Tibial artery (tissue), 4 donors: ENCODE data around the gene TENT5A.

Experiments
- DNase-seq, 2 donors: peaks; one replicate each; pipeline ENCODE4 v3.0.0-alpha.2; 2019
- H3K27ac ChIP-seq, 2 donors: fragments of 200-600 bp; sonication (generic) in 1 of 2; 1 replicate in 1 of 2; 2 replicates in 1 of 2; pipeline ENCODE4 v1.5.1; 2018 to 2019; ENCODE audit warnings: mild to moderate bottlenecking in 1 of 2
- H3K27me3 ChIP-seq, 2 donors: fragments of 200-600 bp; sonication (generic) in 1 of 2; one replicate each; pipeline versions ENCODE4 v1.5.1 to v1.6.0; 2016 to 2019
- H3K36me3 ChIP-seq, 3 donors: fragments of 200-600 bp; sonication (generic) in 2 of 3; one replicate each; pipeline ENCODE4 v1.5.1; 2016 to 2019; ENCODE audit warnings: mild to moderate bottlenecking in 2 of 3
- H3K4me1 ChIP-seq, 4 donors: fragments of 200-600 bp; sonication (generic) in 2 of 4; 1 replicate in 3 of 4; 2 replicates in 1 of 4; pipeline ENCODE4 v1.5.1; 2016 to 2019
- H3K4me3 ChIP-seq, 2 donors: fragments of 200-600 bp; sonication (generic) in 1 of 2; 1 replicate in 1 of 2; 2 replicates in 1 of 2; pipeline ENCODE4 v1.5.1; 2018 to 2019; ENCODE audit warnings: mild to moderate bottlenecking in 2 of 2
- H3K9me3 ChIP-seq, 3 donors: fragments of 200-600 bp; sonication (generic) in 1 of 3; one replicate each; pipeline ENCODE4 v1.5.1; 2016 to 2019
- intact Hi-C: fragments of 100-400 bp; cut with DNase I; formaldehyde crosslinking; loops from one replicate; pipeline ENCODE4 v1.15.0; 2023; ENCODE audit warnings: low total_unique reads
- TF ChIP-seq, protein P1 (sequence below), 2 experiments: fragments of 200-600 bp in 1 of 2; fragments of 450-650 bp in 1 of 2; IDR thresholded peaks; one replicate each; pipeline ENCODE4 v1.5.1; 2017 to 2019; ENCODE audit warnings: antibody characterized with exemption in 2 of 2, mild to moderate bottlenecking in 1 of 2, moderate library complexity in 1 of 2

TENT5A gene

DNA sequence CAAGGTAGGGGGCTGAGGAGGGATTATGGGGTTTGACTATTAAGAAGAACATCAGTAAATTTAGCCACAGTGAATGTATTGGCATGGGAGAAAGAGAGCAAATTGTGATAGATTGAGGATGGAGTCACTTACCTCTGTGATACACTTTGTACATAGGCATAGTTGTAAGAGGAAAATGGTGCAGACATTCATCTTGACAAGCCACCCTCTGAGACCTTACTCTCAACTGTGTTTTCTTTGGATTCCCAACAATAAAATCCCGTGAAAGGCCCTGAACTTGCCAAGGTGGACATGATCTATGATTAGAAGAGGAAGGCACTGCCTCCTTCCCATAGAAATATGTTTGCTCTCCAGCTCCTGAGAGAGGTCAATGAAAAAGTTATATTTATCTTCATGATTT, 18.6 kb upstream of the TENT5A start:
- no peaks in the 10 kb centered on the region for H3K36me3 ChIP-seq
- no peak overlapping the region for H3K27ac ChIP-seq
- no peak overlapping the region for H3K4me3 ChIP-seq
- no peaks in the 10 kb centered on the region for H3K27me3 ChIP-seq
- no peaks in the 10 kb centered on the region for H3K9me3 ChIP-seq
- TF ChIP-seq, protein P1, sequence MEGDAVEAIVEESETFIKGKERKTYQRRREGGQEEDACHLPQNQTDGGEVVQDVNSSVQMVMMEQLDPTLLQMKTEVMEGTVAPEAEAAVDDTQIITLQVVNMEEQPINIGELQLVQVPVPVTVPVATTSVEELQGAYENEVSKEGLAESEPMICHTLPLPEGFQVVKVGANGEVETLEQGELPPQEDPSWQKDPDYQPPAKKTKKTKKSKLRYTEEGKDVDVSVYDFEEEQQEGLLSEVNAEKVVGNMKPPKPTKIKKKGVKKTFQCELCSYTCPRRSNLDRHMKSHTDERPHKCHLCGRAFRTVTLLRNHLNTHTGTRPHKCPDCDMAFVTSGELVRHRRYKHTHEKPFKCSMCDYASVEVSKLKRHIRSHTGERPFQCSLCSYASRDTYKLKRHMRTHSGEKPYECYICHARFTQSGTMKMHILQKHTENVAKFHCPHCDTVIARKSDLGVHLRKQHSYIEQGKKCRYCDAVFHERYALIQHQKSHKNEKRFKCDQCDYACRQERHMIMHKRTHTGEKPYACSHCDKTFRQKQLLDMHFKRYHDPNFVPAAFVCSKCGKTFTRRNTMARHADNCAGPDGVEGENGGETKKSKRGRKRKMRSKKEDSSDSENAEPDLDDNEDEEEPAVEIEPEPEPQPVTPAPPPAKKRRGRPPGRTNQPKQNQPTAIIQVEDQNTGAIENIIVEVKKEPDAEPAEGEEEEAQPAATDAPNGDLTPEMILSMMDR (IDR thresholded peaks at IDR 0.05), result no peak
- H3K4me1 ChIP-seq, result peaks cover 0 to 17% (median 14%) of the 10 kb centered on the region in 4 donors
- DNase-seq, result no peak
- intact Hi-C loops, result no loop called here

DNA sequence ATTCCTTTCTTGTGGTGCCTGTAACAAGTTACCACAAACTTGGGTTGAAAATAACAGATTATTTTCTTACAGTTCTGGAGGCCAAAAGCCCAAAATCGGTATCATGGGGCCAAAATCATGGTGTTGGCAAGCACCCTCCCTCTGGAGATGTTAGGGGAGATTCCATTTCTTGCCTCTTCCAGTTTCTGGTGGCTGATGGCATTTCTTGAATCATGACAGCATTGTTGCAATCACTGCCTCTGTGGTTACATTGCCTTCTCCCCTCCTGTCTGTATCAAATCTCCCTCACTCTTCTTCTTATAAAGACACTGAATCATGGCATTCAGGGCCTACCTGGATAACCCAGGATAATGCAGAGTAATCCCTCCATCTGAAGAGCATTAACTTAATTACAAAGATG, 17.9 kb upstream of the TENT5A start:
- TF ChIP-seq, protein P1 (IDR thresholded peaks at IDR 0.05), result no peak
- no peak overlapping the region for H3K27ac ChIP-seq
- H3K27me3 ChIP-seq, result no peaks in the 10 kb centered on the region
- DNase-seq, result no peak
- H3K4me3 ChIP-seq, result no peak overlapping the region
- H3K36me3 ChIP-seq, result no peaks in the 10 kb centered on the region
- H3K4me1 ChIP-seq, result peaks cover 0 to 20% (median 17%) of the 10 kb centered on the region in 4 donors
- intact Hi-C loops, result no loop called here
- no peaks in the 10 kb centered on the region for H3K9me3 ChIP-seq

DNA sequence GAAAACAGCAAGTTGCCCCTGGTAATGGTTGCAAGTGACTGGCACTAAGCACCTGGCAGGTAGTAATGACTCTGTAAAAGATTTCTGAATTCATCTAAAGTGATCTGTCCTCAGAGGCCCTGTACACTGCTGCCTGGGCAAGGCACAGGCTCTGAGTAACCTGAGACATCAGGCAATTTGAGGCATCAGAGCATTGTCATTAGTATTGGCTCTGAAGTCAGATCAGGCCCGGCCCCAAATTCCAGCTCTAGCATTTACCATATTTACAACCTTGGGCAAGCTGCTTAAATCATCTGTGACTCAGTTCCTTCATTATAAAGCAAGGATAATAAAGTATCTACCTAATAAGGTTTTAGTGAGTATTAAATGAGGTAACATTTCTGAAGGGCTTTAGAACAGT, 17.3 kb upstream of the TENT5A start:
- Histone ChIP-seq H3K4me1 (peaks cover 0 to 20% (median 17%) of the 10 kb centered on the region in 4 donors), H3K4me3 (no peak overlapping the region), H3K27ac (no peak overlapping the region), H3K27me3 (no peaks in the 10 kb centered on the region), H3K9me3 (no peaks in the 10 kb centered on the region), H3K36me3 (no peaks in the 10 kb centered on the region)
- intact Hi-C loops, result no loop called here
- DNase-seq, result no peak
- TF ChIP-seq, protein P1 (IDR thresholded peaks at IDR 0.05), result no peak

DNA sequence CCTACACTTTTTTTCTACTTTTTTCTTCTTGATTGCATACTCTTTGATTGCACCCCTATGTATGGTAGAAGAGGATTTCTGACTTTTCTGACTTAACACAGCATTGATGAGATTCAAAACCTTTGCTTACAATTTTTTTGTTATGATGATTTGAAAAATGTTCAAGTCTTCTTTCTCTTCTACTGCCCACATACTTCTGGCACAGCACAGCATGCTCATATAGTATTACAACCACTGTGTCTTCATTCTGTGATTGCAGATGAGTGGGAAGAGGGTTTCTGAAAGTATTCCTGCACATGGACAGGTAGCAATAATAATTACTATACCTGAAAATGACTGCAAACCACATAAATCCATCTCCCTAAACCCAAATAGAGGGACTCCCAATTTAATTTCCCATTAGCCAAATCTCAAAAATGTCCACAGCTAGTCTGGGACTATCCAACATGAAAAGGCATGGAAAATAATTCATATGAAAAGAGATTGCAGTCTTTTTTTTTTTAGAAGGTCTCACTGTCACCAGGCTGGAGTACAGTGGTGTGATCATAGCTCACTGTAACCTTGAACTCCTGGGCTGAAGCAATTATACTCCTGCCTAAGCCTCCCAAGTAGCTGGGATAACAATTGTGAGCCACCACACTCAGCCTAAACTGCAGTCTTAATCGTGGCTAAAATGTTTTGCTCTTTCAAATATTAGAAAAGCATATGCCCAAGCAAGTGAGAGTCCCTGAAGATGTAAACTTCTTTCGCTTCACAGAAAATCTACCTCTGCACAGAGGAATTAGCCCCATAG, 15.9 kb upstream of the TENT5A start:
- Histone ChIP-seq H3K36me3 (no peaks in the 10 kb centered on the region), H3K27ac (peak overlapping the region in 1 of 2 donors; percentile 30), H3K27me3 (no peaks in the 10 kb centered on the region), H3K9me3 (no peaks in the 10 kb centered on the region), H3K4me1 (peaks cover 0 to 20% (median 17%) of the 10 kb centered on the region in 4 donors), H3K4me3 (no peak overlapping the region)
- DNase-seq, result no peak
- TF ChIP-seq, protein P1 (IDR thresholded peaks at IDR 0.05), result no peak
- intact Hi-C loops, result no loop called here

DNA sequence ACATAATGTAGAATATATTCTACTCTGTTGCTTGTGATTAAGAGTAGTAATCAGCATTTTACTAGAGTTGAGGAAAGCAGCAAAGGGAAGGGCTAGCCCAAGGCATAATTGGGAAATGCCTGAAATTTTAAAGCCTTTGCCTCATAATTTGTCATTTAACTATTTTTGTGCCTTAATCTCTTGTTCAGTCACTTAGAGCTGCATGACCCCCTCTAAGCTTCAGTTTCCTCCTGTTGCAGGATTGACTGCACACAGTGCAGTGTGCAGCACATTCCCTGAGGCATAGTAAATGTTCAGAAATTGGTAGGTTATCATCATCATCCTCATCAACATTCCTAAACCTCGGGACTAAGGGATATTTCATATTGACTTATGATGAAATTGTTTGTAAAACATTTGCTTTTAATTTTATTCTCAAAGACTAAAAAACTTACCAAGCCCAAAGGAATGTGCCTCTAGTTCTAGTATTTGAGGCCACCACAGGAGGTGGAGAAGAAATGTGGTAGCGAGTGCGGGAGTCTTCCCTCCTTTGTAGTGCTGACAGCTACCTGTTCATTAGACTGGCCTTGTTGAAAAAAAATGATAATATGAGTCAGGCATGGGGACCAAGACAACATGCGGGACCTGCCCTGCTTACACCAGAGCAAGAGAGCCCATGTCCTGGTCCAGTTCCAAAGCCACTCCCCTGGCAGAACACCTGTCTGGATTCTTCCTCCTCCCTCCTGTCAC, 14.8 kb upstream of the TENT5A start:
- no peaks in the 10 kb centered on the region for H3K27me3 ChIP-seq
- intact Hi-C loops, result no loop called here
- H3K36me3 ChIP-seq, result no peaks in the 10 kb centered on the region
- no peak for DNase-seq
- H3K9me3 ChIP-seq, result no peaks in the 10 kb centered on the region
- TF ChIP-seq, protein P1 (IDR thresholded peaks at IDR 0.05), result no peak
- no peak overlapping the region for H3K4me3 ChIP-seq
- peak overlapping the region; percentile 30 to 65 for H3K27ac ChIP-seq
- H3K4me1 ChIP-seq, result peaks cover 0 to 20% (median 17%) of the 10 kb centered on the region in 4 donors
